BLaER1 (cell line): Measurements from ENCODE around the gene DQX1.

Experiments
- H3K27ac ChIP-seq: shearing (Covaris generic); formaldehyde crosslinking; 2 replicates; pipeline ENCODE4 v1.8.1; 2022
- H3K27me3 ChIP-seq: shearing (Covaris generic); formaldehyde crosslinking; 2 replicates; pipeline ENCODE4 v1.8.1; 2022
- H3K36me3 ChIP-seq: shearing (Covaris generic); formaldehyde crosslinking; 2 replicates; pipeline ENCODE4 v1.8.1; 2022
- H3K4me1 ChIP-seq: shearing (Covaris generic); formaldehyde crosslinking; 2 replicates; pipeline ENCODE4 v1.8.1; 2022
- H3K4me2 ChIP-seq: shearing (Covaris generic); formaldehyde crosslinking; 2 replicates; pipeline ENCODE4 v1.8.1; 2022
- H3K4me3 ChIP-seq: shearing (Covaris generic); formaldehyde crosslinking; 2 replicates; pipeline ENCODE4 v1.8.1; 2022
- H3K9ac ChIP-seq: shearing (Covaris generic); formaldehyde crosslinking; 2 replicates; pipeline ENCODE4 v1.8.1; 2022
- H3K9me3 ChIP-seq: shearing (Covaris generic); formaldehyde crosslinking; 2 replicates; pipeline ENCODE4 v1.8.1; 2022
- H4K20me1 ChIP-seq: shearing (Covaris generic); formaldehyde crosslinking; 2 replicates; pipeline ENCODE4 v1.8.1; 2022
- Cebpa-rat ChIP-seq: shearing (Covaris generic); IDR thresholded peaks from 2 replicates; pipeline ENCODE4 v1.8.1; 2022

The DQX1 gene

DNA sequence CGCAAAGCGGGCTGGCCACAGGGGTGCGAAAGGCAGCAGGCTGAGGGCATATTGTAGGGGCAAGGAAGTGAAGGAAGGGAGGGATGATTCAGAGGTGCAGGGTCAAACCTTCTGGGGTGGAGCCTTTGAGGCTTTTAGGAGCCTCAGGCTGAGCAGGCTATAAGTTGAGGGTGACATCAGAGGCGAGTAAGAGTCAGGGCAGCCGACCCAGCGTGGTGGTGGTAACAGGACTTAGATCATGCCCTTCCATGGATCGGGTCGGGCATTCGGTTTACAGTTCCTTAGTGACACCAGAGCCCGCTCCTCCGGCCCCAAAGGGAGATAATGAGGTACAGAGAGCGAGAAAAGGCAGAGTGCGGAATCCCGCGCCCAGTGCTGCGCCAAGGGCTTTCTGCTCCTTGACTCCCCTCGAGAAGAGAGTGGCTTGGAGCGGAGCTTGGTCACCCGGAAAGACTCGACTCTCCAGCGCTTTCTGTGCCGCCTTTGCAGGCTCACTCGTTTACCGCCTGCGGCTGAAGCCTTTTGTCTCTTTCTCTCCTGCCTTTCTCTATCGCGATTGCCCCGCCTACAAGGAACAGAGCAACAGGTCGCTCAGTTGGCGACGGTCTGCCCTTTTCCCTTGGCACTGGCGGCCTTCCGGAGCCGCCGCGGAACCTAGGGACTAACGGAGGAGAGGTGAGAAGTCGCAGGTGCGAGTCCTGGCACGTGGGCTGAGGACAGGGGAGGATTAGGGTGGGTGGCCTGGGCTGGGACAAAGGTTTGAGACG lies 27.3 kb downstream of the DQX1 start:
- Histone ChIP-seq H3K4me3 (no peak overlapping the region), H3K4me2 (no peak overlapping the region), H3K36me3 (peaks cover 22% of the 10 kb centered on the region), H3K9me3 (no peaks in the 10 kb centered on the region; the same call in 1 of the 2 replicates), H3K9ac (no peak overlapping the region), H3K4me1 (peaks cover 11% of the 10 kb centered on the region), H3K27ac (no peak overlapping the region), H4K20me1 (peaks cover 59% of the 10 kb centered on the region), H3K27me3 (peaks cover 82% of the 10 kb centered on the region)
- TF ChIP-seq Cebpa-rat = no peak

DNA sequence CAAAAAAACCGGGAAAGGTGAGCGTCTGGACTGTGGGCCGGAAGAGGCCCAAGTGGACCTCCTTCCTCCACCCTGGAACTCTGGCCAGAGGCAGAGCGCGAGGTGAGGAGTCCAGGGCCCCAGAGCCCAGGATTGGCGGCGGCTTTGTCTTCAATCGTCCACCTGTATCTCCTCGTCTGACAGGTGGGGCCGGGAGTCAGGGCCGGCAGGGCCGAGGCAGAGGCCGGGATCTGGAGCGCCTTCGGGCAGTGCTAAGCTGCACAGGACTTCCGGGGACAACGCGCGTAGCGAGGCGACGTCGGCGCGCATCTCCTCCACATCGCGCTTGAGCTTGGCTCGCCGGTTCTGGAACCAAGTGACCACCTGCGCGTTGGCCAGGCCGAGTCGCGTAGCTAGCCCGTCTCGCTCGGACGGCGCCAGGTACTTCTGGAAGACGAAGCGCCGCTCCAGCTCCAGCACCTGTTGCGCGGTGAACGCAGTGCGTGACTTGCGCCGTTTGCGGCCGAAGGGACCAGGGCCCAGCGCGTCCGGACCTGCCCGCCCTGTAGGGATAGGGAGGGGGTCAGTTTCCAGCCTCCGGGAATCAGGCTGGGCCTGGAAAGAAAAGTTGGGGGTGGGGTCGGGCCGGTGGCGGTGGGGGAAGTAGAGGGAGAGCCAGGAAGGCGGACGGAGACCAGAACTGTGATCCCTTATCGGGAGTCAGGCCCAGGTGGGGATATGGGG lies 28.1 kb downstream of the DQX1 start:
- Histone ChIP-seq H3K27me3 (peaks cover 75% of the 10 kb centered on the region), H3K4me2 (no peak overlapping the region), H3K4me1 (peaks cover 6% of the 10 kb centered on the region), H3K9me3 (no peaks in the 10 kb centered on the region; the same call in 1 of the 2 replicates), H3K36me3 (peaks cover 30% of the 10 kb centered on the region), H3K27ac (no peak overlapping the region), H3K9ac (no peak overlapping the region), H3K4me3 (no peak overlapping the region), H4K20me1 (peaks cover 59% of the 10 kb centered on the region)
- TF ChIP-seq Cebpa-rat = no peak

DNA sequence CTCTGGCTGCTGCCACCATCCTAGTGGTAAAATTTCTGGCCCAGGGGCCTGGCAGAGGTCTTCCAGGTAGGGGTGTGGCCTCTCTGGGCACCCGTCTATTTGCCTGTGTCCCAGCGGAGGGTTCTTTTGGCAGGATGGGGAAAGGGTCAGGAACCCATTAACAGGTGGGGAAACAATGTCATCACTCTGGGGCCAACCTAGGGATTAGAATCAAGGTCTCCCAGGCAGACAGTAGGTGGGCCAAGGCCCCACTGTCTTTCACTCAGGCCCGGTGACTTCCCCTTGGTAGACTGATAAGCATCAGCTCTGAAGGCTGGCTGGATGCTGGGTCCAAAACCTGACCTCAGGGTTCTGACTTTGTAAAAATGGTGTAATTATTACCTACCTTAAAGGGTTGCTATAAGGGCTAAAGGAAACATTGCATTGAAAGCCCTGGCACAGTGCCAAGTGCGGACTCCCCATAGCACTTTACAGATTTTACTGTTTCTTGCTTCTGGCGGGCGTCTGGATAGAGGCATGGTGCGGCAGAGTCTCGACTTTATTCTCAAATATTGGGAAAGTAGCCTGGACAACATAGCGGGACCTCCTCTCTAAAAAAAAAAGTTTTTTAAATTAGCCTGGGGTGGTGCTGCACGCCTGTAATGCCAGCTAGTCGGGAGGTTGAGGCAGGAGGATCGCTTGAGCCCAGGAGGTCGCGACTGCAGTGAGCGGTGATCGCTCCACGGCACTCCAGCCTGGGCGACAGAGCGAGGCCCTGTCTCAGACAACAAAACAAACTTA lies 28.8 kb downstream of the DQX1 start:
- no peak overlapping the region for H3K4me3 ChIP-seq
- H3K9me3 ChIP-seq = no peaks in the 10 kb centered on the region; the same call in 1 of the 2 replicates
- no peak overlapping the region for H3K4me2 ChIP-seq
- peaks cover 59% of the 10 kb centered on the region for H4K20me1 ChIP-seq
- H3K36me3 ChIP-seq = peaks cover 37% of the 10 kb centered on the region
- H3K27ac ChIP-seq = no peak overlapping the region
- TF ChIP-seq Cebpa-rat = no peak
- H3K4me1 ChIP-seq = no peaks in the 10 kb centered on the region
- H3K9ac ChIP-seq = no peak overlapping the region
- peaks cover 67% of the 10 kb centered on the region for H3K27me3 ChIP-seq

DNA sequence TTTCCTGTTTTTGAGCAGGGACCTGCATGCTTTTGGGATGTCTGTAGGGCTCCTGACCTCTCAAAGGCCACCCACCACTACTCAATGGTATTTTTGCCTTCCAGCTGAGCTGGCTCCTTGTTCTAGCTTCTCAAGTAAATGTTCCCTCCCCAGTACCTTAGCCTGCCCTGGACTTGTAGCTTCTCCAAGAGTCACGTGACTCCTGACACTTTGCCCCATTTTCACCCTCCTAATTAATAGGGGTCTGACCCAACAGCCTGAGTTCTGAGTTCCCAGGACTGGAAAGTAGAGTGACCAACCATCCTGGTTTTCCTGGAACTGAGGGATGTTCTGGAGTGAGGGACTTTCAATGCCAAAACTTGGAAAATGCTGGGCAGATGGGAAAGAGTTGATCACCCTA lies 30.6 kb downstream of the DQX1 start:
- no peaks in the 10 kb centered on the region for H3K4me1 ChIP-seq
- peaks cover 55% of the 10 kb centered on the region for H3K36me3 ChIP-seq
- no peak overlapping the region for H3K27ac ChIP-seq
- H3K4me2 ChIP-seq = no peak overlapping the region
- TF ChIP-seq Cebpa-rat = no peak
- no peaks in the 10 kb centered on the region; the same call in 1 of the 2 replicates for H3K9me3 ChIP-seq
- peaks cover 50% of the 10 kb centered on the region for H3K27me3 ChIP-seq
- H3K9ac ChIP-seq = no peak overlapping the region
- no peak overlapping the region for H3K4me3 ChIP-seq
- H4K20me1 ChIP-seq = peaks cover 43% of the 10 kb centered on the region; the same call in 1 of the 2 replicates

DNA sequence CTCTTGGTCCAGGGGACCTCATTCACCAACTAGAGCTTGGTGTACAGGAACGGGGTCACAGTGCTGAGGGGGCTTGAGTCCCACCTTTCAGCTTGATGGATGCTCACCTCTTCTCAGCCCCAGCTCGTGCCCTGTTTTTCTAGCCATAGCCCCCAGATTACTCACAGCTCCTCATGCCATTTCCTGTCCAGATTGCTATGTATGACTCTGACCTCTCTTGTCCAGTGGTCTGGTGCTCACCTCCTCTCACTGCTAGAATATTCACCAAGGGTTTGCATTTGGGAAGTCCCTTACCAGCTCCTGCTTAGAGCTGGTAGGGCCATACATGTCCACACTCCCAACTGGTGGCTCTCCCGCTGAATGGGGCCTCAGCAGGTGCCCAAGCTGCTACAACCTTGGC lies 32.5 kb downstream of the DQX1 start:
- no peak overlapping the region for H3K27ac ChIP-seq

DNA sequence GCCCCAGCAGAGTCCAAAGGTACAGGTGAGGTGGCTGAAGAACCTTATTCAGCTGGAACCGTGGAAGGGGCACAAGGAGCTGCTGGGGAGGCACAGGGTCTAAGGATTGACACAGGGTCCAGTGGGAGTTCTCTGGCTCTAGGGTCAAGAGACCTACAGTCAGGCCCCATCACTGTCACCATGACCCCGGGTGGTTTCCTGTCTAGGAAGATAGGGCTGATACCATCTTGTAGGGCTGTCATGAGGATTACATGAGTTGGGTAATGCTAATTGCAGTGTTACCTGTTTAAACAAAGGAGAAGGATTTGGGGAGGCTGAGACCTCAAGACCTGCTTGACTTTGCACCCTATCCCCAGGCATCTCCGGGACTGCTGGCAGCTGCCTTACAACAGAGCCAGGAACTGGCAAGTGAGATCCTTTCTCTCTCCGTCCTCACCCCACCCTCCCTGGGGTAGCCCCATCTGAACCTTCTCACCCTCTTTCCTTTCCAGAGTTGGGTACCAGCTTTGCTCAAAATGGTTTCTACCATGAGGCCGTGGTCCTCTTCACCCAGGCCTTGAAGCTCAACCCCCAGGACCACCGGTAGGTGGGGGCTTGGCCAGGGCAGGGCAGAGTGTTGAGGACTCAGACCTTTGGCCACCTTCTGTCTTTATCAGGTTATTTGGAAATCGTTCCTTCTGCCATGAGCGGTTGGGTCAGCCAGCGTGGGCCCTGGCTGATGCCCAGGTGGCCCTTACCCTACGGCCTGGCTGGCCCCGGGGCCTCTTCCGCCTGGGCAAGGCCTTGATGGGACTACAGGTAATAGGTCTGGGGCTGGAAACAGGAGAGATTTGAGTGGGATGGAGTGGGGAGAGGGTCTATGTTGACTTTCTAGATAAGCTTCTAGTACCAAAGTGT lies 34.1 kb downstream of the DQX1 start:
- H3K9ac ChIP-seq = no peak overlapping the region
- peaks cover 8% of the 10 kb centered on the region; the same call in 1 of the 2 replicates for H4K20me1 ChIP-seq
- H3K4me3 ChIP-seq = no peak overlapping the region
- no peak overlapping the region for H3K4me2 ChIP-seq
- peaks cover 14% of the 10 kb centered on the region for H3K27me3 ChIP-seq
- no peaks in the 10 kb centered on the region for H3K9me3 ChIP-seq
- no peak overlapping the region for H3K27ac ChIP-seq
- no peak for TF ChIP-seq Cebpa-rat
- H3K36me3 ChIP-seq = peaks cover 88% of the 10 kb centered on the region
- no peaks in the 10 kb centered on the region for H3K4me1 ChIP-seq

More for the DNA sequence above, 32.5 kb downstream of the DQX1 start:
- Histone ChIP-seq H4K20me1 (peaks cover 24% of the 10 kb centered on the region; the same call in 1 of the 2 replicates), H3K9ac (no peak overlapping the region), H3K36me3 (peaks cover 72% of the 10 kb centered on the region), H3K4me1 (no peaks in the 10 kb centered on the region), H3K4me2 (no peak overlapping the region), H3K4me3 (no peak overlapping the region), H3K9me3 (no peaks in the 10 kb centered on the region; the same call in 1 of the 2 replicates), H3K27me3 (peaks cover 31% of the 10 kb centered on the region)
- no peak for TF ChIP-seq Cebpa-rat

DNA sequence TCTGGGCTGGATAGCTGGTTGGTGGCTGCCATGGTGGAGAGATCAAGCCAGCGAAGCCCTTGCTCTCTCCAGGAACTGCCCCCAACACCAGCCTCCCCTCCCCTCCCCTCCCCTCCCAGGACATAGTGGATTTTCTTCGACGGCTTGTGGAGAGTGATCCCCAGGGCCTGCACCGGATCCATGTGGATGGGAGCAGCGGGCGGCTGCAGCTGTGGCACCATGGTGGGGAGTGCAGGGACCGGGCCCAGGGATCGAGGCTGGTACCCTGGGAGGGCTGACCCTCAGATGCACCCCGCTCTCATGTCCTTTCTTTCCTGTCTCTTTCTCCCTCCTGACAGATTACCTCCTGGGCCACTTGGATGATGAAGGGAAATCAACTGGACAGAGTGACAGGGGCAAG lies 36.1 kb downstream of the DQX1 start:
- no peaks in the 10 kb centered on the region for H4K20me1 ChIP-seq
- no peaks in the 10 kb centered on the region for H3K27me3 ChIP-seq
- TF ChIP-seq Cebpa-rat = no peak
- no peak overlapping the region for H3K27ac ChIP-seq
- no peak overlapping the region for H3K4me2 ChIP-seq
- H3K36me3 ChIP-seq = peaks cover 95% of the 10 kb centered on the region
- H3K4me1 ChIP-seq = no peaks in the 10 kb centered on the region
- H3K9ac ChIP-seq = no peak overlapping the region
- H3K4me3 ChIP-seq = no peak overlapping the region
- H3K9me3 ChIP-seq = no peaks in the 10 kb centered on the region

DNA sequence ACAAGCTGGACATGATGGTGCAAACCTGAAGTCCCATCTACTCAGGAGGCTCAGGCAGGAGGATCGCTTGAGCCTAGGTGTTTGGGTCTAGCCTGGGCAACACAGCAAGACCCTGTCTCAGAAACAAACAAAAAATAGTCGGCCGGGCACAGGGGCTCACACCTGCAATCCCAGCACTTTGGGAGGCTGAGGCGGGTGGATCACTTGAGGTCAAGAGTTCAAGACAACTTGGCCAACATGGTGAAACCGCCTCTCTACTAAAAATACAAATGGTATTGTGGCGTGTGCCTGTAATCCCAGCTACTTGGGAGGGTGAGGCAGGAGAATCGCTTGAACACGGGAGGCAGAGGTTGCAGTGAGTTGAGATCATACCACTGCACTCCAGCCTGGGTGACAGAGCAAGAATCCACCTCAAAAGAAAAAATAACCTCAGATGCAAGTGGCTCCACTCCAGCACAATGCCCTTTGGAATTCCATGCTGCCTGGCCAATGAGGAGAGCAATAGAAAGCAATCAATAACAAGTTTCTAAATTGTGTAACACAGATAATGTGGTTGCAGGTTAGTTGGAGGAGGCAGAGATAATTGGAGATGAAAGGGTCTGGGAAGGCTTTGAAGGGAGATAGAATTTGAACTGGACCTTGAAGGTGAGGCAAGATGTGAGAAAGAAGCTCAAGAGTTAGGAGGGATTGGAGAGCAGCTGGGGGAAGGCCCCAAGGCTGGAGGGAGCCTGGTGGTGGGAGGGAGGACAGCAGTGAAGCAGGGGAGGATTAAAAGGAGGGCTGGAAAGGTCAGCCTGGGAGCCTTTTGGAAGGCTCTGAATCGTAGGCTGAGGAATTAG lies 37.2 kb downstream of the DQX1 start:
- Histone ChIP-seq H3K27ac (no peak overlapping the region), H4K20me1 (no peaks in the 10 kb centered on the region), H3K9me3 (no peaks in the 10 kb centered on the region), H3K4me2 (no peak overlapping the region), H3K9ac (no peak overlapping the region), H3K4me3 (no peak overlapping the region), H3K27me3 (no peaks in the 10 kb centered on the region), H3K4me1 (peaks cover 8% of the 10 kb centered on the region), H3K36me3 (peaks cover 86% of the 10 kb centered on the region)
- TF ChIP-seq Cebpa-rat = no peak
